Activated CD4-positive, alpha-beta T cell treated with anti-CD3 and anti-CD28 coated beads for 4 hours (primary cell): Measurements from ENCODE around the gene TAGLN3.

Source experiments
- DNase-seq, 2 donors: peaks; one replicate each; pipeline ENCODE4 v3.0.0-alpha.2; 2020

The TAGLN3 gene

DNA sequence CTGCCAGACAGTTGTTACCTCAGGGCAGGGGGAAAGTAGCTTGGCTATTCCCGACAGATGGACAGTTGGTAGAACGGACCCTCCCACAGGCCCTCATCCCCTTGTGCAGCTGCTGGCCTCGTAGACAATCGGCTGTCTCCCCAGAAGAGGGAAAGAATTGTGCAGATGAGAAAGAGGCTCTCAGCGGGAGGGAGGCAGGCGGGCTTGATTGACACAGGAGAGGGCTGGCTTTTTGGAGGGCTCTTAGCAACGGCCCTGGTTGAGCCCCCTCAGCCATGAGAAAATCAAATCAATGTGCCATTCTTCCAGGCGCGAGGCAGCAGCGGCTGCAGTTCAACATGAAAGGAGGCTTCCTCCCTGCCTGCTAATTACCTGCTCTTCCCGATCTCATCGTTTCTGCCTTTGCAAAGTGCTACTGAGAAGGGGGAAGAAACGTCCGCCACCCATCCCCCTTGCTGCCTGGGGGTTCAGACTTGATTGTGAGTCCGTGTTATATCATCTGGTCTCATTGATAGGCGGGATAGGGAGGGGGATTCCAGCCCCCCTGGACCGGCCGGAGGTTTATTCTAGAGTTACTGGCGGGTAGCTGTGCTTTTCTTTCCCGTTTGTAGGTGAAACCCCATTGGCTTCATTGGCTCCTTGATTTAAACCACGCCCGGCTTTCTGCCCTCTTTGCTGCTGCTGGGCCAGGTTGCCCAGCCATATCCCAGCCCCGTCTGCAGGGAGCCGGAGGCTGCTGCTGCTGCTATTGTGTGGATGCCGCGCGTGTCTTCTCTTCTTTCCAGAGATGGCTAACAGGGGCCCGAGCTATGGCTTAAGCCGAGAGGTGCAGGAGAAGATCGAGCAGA is at the start of gene TAGLN3:
Gene TAGLN3, plus strand, starts transcription at position 287 of the 848 bp plus-strand sequence. Its CDS starts 501 bp downstream, at position 788.
- no peak for DNase-seq

DNA sequence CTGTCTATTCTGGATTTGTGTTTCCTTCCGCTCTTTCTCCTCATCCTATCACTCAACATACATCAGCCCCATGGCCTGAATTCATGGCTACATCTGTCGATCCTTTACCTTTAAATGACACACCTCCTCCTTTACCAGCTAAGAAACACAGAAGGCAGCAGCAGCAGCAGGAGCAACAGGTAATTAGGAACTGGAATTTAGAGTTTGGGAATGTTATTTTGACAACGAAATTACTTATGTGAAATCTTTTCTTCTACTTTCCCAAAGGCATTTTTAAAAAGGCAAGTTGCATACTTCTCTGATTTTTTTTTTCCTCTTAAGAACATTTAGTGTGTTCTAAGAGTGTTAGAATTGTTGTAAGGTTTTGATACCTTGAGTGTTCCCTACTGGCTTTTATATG is 49.0 kb upstream of the TAGLN3 start:
- DNase-seq = no peak

DNA sequence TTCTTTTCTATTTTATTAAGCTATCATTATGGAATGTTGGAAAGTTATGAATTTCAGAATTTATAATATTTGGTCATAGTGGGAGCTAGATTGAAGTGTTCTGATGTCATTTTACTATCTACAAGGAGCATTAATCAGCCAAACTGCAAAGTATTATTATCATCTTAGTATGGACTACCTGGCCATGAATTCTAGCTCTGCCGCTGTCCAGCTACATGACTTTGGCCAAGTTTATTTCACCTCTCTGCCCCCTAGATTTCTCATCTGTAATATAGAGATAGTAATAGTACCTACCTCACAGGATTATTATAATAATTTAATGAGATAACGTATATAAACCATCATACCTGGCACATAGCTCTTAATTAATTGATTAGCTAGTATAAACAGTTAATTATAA is 47.7 kb upstream of the TAGLN3 start:
- DNase-seq = no peak

DNA sequence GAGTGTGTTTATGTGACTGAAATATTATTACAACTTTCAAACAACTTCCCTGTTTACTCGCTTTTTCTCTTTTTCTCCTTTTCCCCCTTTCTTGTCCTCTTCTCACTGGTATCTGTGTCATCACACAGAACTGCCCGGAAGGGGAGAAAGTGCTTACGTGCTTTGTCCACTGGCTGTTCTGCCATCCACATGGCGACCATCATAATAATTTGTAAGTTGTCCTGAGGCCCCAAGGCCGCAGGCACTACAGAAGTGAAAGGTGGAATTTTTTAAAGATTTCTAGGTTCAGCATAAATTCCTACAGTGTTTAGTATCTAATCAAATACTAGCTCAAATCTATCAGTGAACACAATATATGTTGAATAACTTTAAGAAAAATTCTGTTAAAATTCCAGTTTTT is 46.6 kb upstream of the TAGLN3 start:
- no peak for DNase-seq

DNA sequence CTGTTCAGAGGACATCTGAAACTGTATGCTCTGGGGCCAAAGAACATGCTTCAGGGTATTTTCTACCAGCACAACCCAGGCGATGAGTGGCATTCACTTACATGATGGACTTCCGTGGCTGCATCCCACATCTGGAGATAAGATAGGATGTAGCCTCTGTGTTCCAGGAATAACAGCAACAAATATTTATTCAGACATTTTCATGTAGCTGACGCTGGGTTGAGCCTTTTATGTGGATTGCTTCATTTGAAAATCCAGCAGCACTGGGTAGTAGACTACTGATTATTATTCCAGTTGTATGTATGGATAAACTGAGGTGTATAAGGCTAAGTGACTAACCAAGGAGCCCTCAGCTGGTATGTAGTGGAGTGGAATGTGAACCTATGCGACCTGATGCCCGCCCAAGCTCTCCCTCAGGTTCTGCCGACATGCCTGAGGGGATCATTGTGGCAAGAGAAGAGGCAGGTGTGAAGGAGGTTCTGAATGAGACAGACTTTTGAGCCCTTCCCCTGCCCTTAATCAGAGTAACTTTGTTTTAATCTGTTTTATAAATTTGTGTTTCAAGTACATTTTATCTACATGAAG is 45.8 kb upstream of the TAGLN3 start:
- no peak for DNase-seq

DNA sequence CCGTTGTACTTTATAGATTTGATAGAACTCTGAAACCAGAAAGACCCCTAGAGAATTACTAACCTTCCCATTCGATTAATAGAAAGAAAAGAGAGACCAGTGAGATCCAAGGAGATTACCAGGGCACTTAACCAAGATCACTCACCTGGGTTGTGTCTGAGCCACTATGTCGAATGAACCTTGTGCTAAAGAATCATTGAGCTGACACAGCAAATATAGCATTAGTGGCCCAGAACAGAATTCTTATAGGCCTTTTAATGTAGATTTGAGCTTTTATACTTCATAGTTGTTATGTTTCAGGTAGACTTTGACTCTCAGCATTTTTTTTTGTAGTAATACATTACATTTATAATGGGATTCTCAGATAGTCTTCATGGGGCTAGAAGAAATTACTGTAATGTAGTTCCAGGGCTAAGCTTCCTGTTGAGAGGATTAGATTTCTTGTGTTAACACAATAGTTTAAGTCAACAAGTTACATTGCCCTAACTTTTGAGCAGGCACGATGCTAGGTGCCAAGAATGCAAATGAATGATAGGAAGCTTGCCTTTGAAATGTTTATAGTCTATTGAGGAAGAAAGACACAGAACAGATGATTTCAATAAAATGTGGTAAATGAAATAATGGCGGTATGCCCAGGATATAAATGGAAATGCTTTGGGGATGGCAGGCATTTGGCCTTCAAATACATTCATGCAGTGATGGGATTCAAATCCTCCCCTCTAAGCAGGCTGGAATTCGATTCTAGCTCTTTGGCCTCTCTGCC is 44.3 kb upstream of the TAGLN3 start:
- no peak for DNase-seq

DNA sequence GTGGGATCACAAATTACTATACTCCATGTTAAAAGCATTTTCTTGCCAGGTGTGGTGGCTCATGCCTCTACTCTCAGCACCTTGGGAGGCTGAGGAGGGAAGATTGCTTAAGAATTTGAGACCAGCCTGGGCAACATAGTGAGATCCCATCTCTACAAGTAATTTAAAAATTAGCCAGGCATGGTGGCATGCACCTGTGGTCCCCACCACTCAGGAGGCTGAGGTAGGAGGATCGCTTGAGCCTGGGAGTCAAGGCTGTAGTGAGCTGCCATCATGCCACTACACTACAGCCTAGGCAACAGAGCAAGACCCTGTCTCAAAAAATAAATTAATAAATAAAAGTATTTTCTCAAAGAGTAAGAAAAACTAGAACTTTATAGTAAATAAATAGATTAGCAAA is 42.8 kb upstream of the TAGLN3 start:
- no peak for DNase-seq

DNA sequence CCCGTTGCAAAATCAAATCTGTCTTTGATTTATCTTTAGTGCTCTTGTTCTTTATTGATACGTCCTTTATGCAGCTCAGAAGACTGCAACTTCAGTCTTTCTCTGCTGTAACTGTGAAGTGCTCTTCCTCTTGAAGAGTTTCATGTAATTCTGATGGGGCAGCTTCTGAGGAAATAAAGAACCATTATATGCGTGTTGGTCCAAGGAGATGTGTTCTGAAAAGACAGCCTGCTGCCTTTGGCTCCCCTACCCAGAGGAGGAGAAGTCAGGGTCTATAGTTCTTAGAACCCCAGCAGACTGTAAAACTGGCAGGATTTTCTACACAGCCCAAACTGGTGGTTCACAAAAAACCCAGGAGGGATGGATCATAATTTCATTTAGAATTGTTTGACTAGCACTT is 42.3 kb upstream of the TAGLN3 start:
- DNase-seq = no peak

DNA sequence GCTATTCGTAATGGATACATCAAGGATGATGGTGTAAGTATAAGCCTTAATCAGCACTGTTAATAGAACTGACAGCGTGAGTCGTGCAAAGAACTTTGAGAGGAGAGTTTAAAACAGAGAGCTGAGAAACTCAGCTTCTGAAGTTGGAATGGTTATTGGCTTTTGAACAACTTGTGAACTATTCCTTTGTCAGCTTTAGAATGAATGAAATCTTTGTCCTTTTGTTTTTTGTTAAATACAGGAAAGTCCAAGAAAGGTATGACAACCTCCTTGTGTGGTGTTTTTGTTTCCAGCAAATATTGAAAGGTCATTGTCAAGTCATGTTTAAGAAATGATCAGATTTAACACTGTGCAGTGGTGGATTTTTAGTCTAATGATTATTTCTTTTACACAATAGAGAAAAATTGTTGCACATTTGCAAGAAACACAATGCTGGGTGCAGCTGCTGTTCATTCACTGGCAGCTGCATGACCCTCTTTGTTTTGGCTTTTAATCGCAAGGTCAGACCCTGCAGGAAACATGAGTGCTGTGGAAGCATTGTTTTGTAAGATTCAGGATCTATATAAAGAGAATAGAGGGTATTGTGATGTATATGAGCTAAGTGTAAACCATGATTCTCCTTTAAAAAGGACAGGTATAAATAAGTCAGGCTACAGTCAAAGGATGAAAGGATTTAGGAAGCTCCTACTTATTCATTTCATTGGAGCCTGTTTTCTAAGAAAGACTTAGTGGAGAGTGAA is 41.6 kb upstream of the TAGLN3 start:
- no peak for DNase-seq

DNA sequence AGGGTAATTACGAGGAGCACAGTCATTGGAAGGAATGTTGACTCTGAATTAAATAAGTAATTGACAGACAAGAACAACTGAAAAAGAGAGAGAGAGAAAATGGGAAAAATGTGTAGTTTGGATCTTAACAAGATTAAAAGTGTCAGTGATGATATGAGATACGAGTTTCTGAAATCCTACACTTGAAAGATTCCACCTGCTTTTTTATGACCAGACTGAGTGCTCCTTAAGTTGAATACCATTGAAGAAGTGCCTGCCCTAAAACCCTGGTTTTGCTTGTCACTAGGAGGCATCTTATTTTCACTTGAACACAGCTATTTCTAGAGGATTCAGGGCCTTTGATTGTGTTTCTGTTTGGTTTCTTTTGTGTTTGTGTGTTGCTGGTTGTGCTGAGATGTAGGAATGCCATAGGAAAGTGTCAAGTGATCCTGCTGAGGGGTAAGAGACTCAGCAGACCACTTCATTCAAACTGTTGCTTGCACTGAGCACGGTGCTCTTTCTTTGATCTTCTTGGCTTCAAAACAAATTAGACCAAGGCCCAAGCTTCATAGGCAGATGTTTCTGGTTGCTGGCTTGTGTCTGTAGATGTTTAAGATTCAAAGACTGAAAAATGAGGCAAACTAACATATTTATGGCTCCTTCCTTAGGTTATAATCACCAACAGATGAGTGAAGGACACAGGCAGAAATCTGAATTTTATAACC is 37.1 kb upstream of the TAGLN3 start:
- DNase-seq = no peak

DNA sequence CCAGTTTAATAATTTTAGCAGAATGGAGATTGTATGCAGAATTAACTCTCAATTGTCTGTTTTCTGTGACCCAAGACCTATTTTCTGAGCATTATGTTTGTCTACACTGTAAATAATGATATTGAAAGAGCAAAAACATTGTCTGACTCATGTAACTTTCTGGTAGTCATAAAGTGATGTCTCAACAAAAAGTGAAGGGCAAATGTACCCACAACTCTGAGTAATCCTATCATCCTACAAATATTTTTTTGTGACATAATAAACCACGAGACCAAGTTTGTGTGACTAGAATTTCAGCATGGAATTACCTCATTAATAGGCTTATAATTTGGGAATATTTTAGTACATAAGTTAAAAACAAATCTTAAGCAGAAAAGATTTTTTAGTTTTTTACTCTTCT is 35.3 kb upstream of the TAGLN3 start:
- no peak for DNase-seq

DNA sequence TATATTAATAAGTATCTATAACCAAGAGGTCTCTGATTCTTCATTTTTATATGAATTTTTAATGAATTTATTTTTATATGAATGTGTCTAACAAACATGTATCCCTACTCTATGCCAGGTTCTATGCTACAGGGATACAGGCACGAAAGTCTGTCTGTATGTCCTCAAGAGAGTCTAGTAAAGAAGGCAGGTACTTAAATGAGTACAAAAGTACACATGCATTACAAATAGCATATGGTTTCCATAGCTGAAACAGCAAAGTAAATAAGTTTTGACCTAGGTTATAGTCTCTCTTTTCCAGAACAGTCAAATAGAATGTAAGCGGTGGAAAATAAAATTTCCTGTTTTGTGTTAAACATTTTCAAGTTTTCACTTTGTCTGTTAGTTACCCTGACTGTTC is 33.2 kb upstream of the TAGLN3 start:
- no peak for DNase-seq

DNA sequence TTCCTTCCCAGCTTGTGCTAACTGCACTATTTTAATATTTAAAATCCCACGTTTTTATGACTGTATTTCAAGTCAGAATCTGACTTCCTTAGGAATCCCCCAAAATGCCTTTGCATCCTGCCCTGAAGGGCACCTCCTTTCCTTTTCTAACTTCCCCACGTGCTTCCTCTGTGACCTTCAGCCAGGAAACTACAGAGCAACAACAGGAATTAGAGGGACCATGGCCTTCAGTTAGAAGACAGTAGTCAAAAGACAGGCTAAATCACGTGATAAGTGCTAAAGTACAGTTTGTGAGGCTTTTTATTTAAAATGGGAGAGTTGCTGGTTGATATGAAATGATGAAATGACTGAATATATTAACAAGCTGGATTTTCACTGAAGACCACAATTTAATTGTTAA is 31.7 kb upstream of the TAGLN3 start:
- no peak for DNase-seq

DNA sequence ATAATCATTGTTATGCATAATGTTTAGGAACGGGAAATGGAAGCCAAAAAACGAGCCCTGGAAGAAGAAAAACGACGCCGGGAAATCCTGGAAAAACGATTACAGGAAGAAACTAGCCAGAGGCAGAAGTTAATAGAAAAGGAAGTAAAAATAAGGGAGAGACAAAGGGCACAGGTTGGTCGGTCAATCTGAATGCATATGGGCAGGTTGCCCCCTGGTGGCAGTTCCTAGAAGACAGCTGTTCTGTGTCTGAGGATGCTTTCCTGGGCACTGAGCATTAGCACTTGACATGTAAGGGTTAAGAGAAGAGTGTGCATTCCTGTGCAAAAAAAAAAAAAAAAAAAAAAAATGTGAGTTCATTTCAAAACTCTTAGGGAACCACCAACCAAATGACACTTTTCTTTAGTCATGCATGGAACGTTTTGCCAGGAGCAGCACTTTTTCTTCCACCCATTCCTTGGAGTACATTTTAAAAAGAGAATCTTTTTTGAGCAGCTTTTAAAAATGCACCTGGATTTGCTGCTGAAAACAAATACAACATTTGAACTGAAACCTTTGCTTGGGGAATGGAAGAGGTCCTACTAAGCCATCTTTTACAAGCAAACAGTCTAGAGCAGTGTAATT is 31.0 kb upstream of the TAGLN3 start:
- peak; percentile 76 to 87 for DNase-seq

DNA sequence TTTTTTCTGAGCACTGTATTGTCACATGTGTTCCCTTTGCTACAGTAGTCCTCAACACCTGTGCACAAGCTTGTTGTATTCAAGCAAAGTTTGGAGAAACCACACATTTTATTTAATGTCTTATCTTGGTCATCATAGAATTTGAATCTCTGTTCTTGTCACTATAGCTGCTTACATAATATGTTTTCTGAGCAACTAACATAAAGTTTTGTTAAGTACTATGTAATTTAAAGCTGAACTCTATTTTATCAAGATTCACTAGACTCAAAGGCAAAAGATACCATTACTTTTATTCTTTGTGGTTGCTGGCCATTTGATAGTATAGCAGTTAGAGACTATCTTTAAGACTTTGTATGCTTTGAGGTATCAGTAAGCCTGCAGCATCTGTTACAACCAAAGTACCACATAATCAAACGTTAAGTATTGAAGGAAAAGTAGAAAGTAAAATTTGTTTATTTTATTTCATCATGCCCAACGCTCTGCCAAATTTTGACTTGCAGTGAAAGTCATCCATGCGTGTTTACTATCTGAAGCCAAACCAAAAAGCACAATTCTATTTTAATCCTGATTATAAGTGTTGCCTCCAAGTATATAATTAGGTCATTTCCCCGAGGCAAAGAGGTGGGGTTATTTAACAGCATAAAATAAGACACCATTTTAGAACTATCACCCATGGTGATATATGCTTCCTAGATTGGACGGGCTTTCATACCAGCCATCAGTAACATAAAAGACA is 30.2 kb upstream of the TAGLN3 start:
- no peak for DNase-seq

DNA sequence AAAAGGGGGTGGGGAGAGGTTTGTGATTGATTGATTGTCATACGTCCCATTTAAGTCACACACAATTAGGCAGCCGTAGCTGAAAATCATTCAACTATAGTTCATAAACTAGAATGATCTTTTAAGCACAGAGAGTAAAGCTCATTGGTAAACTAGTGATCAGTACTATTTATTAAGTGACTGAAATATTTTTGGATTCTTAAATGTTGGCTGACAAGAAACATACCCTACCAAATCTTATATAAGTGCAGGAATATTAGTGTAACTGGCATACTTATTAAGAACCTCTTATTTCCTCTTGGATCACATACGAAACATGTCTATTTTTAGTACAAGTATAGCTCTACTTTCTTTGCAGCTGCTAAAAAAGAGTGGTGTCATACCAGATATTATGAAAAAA is 28.3 kb upstream of the TAGLN3 start:
- DNase-seq = no peak

DNA sequence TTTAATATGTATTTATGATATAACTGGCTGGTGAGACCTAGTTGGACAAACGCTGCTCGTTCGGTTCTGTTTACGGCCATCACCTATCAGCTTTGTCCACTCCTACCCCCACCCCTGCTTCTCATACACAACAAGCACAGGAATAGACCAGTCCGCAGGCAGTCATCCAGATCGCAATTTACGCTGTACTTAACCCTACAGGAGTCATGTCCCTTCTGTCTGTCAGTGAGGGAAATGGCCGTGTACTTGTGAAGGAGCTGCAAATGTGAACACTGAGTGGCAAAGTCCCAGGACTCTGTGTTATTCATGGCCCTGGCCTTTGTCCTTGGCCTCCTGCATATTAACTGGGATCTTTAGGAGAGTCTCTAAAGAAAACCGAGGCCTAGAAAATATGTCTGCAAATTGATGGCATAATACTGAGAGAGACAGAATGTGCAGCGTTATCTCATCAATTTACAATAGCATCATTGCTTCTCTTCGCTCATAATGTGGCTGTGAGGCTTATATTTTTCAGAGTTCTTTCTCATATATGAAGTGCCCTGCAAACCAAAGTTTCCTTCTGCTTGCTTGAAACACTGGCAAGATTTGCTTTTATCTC is 27.1 kb upstream of the TAGLN3 start:
- no peak for DNase-seq

DNA sequence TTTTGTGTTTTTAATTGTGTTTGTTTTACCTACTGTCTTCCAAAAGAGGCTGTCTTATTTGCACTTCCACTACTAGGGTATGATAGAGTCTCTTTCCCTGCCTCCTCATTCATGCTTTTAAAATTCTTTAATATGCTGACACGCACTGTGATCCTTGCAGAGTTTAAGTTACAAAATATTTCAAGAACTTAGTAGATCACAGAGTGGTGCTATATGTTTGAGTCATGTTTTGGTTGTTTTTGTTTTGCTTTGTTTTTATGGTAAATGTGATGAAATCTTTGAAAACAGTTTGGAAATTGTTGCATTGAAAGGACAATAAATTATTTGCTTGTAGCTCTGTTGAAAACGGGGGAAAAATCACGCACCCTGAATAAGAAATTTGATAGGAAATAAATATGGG is 25.8 kb upstream of the TAGLN3 start:
- DNase-seq = no peak

DNA sequence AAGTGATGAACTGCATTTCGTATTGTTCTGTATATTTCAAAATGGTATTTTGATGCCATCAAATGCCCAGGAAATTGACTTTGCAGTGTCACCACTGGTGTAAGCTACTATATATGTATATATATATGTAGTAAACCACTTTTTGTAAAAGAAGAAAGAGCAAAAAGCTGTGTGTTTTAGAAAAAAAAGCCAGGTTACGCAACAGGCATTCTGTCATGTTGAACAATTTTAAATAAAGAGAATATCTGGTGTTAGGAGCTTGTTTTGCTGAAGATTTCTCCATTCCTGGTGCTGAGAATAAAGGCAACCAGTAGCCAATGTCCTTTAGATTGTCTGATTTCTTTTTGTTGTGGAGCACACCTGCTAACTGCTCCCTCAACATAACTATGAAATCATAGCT is 23.6 kb upstream of the TAGLN3 start:
- no peak for DNase-seq

DNA sequence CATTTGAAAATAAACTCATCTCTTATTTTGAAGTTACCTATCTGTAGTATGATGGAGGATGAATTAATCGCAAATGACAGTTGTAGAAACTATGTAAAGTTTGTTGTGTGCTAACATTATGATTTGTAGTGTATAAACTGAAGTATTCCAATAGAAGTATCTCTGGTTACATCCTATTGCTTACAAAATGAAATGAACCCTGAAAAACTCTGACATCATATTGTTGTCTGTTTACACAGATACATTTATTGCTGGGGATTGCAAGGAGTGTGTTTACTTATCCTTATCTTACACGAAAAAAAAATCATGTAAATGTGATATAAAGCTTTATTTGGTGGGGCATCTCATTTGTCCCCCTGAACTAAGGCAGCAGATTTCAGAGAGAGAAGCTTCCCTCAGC is 22.5 kb upstream of the TAGLN3 start:
- DNase-seq = no peak
